Stimulated activated CD4-positive, alpha-beta T cell treated with anti-CD3 and anti-CD28 coated beads, Interleukin-1b, Interleukin-23, amount 100 ng/mL, for 1 hour (primary cell): ENCODE results near the gene VEGFB.

Experiments
- DNase-seq, 2 donors: peaks; one replicate each; pipeline ENCODE4 v3.0.0-alpha.2; 2020; ENCODE audit warnings: low read depth in 2 of 2

The VEGFB gene

DNA sequence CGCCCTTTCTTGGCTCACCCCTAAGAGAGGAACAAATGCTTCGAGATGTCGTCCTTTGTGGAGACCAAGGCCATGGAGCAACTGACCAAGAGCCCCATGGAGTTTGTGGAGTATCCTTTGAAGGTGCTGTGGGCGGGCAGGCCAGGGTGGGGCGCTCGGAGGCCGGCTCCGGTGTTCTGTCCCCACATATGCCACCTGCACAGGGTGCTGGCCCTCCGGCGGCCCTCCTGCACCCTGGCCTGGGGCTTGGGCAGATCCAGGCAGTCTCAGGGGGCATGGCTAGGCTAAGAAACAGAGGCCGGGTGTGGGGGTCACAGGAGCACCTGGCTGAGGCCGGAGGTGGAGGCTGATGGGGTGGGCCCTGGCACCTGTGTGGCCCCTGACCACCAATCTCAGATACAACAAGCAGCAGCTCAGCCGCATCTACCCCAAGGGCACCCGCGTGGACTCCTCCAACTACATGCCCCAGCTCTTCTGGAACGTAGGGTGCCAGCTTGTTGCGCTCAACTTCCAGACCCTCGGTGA, 27.2 kb downstream of the VEGFB start:
- DNase-seq = no peak

DNA sequence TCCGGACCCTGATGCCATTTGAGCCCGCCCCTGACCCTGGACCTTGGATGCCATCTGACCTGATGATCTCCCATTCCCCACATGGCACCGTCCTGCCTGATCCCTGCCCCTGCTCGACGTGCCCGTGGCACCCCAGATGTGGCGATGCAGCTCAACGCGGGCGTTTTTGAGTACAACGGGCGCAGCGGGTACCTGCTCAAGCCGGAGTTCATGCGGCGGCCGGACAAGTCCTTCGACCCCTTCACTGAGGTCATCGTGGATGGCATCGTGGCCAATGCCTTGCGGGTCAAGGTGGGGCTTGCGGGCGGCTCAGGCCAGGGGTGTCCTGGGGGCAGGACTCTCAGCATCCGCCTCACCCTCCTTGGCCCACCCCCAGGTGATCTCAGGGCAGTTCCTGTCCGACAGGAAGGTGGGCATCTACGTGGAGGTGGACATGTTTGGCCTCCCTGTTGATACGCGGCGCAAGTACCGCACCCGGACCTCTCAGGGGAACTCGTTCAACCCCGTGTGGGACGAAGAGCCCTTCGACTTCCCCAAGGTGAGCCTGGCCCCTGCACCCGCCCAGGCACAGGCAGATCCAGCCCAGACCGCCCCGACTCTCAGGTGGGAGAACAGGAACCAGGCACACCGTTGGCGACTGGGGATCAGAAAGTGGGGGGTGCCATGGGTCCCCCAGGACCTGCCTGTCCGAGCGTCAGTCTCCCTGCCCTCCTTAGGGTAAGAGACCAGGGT, 28.1 kb downstream of the VEGFB start:
- DNase-seq = no peak

DNA sequence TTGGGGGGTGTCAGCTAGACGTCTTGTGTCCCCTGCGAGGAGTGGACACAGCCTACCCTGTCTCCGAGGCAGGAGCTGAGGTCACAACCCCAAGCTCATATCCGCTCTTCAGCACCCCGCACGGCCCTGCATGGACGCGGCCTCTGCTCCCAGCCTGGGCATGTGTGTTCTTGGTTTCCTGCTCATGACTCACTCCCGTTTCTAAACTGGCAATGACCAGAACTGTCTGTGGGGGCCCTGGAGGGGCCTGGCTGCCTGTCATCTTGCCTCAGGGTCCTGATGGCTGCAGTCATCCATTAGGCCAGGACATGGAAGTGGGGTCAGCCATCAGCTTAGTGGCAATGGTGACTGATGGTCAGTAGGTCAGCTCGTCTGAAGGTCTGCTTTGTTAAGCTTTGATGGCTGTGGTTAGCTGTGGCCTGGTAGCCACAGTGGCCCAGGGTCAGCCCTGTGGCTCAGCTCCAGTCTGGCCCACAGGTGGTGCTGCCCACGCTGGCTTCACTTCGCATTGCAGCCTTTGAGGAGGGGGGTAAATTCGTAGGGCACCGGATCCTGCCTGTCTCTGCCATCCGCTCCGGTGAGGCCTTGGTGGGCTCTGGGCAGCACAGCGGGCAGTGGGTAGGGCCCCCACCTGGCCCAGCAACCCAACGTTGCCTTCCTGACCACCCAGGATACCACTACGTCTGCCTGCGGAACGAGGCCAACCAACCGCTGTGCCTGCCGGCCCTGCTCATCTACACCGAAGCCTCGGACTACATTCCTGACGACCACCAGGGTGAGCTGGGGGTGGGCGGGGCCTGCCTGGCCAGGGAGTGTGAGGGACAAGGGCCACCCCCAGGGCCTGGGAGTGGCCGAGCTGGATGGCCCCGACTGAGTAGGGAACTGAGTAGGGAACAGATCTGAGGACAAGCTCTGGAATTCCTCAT, 28.9 kb downstream of the VEGFB start:
- DNase-seq = no peak

DNA sequence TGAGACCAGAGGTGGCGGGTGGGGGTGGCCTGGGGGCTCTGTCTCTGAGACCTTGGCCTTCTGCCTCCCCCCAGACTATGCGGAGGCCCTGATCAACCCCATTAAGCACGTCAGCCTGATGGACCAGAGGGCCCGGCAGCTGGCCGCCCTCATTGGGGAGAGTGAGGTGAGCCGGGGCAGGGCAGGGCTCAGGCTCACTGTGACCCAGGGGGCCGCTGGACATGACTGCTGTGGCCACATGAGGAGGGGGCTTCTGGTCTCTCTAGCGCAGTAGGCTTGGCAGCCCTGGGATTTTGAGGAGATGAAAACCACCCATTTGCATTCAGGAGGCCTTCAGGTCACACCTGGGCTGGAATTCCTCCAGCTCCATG, 29.5 kb downstream of the VEGFB start:
- no peak for DNase-seq

DNA sequence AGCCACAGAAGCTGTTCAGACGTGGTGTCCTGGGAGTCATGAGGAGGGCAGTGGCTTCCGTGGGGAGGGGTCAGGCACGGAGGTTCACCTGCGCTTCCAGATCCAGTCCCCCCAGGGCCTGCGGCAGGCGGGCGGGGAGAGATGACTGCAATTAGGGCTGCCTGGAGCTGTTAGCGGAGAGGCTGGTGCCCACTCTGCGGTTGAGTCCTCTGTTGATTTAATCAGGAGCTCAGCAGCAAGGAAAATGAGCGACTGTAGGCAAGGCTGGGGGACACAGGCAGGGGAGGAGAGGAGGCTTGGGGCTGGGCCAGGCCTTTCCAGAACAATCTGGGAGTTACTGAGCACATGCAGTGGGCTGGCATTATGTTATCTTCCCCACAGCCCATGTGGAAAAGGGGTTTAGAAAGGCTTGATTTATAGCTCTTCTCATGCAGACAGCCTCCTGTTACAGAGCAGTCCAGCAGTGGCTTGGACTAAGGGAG, 30.0 kb downstream of the VEGFB start:
- no peak for DNase-seq

DNA sequence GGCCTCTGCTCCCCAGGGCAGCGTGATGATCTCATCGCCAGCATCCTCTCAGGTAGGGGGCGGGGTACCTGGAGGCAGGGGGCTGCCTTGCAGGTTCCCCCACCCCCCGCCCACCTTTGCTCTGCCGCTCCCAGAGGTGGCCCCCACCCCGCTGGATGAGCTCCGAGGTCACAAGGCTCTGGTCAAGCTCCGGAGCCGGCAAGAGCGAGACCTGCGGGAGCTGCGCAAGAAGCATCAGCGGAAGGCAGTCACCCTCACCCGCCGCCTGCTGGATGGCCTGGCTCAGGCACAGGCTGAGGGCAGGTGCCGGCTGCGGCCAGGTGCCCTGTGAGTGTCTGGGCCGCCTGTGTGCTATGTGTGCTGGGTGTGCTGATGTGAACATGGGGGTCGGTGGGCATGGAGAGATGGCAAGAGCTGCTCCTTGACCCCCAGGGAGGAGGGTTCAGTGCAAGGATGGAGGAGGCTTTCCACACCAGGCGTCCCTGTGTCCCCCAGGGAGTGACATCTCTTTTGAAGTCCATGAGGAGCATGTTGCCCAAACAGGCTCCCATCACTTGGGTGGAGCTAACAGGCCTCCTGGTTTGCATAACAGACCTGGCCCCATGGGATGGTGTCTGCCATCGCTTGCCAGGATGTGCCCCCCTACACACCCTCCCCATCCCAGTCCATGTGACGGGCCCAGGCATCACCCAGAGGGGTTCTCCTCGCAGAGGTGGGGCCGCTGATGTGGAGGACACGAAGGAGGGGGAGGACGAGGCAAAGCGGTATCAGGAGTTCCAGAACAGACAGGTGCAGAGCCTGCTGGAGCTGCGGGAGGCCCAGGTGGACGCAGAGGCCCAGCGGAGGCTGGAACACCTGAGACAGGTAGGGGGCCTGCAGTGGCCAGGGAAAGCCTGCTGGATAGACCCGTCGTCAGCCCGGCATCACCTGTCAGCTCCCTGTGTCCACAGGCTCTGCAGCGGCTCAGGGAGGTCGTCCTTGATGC, 31.1 kb downstream of the VEGFB start:
- no peak for DNase-seq

DNA sequence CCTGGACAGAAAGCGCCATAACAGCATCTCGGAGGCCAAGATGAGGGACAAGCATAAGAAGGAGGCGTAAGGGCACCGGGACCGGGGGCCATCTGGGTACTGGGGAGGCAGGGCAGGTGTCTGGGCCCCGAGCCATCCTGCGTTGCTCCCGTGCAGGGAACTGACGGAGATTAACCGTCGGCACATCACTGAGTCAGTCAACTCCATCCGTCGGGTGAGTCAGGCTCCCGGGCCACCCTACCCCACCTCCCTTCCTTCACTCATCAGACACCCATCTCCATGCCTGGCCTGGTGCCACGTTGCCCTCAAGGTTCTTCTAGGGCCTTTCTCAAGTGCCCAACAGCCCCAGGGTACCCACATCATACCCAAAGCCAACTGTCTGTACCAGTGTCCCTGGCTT, 32.0 kb downstream of the VEGFB start:
- DNase-seq = no peak

DNA sequence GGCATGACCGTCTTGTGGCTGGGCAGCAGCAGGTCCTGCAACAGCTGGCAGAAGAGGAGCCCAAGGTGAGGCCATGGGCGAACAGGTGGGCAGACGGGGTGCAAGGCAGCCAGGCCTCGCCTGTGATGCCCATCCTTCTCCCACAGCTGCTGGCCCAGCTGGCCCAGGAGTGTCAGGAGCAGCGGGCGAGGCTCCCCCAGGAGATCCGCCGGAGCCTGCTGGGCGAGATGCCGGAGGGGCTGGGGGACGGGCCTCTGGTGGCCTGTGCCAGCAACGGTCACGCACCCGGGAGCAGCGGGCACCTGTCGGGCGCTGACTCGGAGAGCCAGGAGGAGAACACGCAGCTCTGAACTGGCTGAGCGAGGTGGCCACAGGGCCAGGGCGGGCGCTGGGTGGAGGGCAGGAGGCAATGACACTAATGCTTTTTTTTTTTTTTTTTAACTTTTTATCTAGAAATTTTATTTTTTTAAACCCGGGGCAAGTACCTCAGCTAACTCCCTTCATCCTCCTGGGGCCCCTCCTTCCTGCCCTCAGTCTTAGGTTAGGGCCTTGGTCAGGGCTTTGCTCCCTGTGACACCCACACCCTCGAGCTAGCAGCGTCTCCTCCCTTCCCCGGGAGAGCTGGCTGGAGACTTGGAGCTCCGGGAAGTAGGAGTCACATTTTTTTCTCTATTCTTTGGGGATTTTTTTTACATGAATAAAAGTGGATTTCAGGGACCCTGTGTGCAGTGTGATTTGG, 33.0 kb downstream of the VEGFB start:
- no peak for DNase-seq

DNA sequence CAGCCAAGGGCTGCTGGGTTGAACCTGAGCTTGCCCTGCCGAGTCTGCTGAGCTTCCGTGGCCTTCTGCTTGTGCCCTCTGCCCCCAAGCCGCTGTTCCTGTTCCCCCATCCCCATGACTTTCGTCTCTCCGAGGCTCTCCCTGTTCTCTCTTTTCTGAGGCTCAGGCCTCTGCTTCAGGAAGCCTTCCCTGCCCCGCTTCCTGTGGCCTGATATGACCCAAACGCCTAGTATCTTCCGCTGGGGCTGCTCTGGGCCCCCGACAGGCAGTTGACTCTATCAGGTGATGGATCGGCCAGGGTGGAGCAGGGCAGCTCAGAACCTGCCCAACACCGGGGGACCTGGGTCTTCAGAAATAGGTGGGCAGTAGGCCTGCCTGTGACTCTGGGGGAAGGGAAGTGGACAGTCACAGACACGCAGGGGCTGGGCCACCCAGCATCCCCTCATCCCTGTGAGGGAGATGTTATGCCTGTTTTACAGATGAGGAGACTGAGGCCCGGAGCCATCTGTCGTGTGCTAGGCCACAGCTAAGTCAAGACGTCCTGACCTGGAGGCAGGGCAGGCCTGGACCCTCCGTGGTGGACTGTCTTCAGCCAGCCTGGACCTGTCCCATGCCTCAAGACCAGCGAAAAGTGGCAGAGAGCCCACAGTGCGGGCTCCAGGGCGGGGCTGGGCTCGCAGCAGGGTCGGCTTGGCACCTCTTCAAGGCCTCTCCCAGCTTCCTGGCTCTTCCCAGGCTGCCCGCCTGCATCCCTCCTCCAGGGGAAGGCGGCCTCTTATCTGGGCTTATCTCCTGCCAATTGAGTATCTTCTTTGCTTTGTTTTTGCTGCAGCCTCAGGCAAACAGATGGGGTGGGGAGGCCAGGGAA, 33.9 kb downstream of the VEGFB start:
- no peak for DNase-seq

DNA sequence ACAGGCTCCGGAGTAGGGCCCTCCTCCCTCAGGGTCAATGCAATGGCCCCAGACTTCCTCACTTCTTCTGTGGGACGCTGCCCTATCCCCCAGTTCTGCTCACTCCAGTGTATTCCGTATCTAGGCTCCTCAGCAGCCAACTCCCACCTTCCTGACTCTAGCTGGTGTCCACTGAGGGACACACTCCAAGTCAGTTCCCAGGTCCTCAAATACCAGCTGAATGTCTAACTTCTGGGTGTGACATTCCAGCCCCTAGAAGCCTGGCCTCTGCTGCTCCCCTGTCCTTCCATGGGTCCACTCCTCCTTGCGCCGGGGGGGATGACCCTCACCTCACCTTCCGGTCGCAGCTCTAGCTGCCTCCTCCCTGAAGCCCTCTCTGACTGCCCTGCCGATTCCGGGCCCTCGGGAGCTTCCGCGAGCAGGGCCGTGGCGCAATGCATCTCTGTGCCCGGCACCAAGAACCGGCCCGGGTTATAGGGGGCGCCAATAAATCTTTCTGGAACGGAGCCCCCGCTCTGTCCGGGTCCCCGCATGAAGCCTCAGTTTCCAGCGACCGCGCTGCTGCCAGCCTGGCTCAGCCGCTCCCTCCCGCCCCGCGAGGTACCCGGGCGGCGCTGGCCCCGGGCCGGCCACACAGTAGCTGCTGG, 34.6 kb downstream of the VEGFB start:
- peak in 1 of 2 donors; percentile 22 for DNase-seq

DNA sequence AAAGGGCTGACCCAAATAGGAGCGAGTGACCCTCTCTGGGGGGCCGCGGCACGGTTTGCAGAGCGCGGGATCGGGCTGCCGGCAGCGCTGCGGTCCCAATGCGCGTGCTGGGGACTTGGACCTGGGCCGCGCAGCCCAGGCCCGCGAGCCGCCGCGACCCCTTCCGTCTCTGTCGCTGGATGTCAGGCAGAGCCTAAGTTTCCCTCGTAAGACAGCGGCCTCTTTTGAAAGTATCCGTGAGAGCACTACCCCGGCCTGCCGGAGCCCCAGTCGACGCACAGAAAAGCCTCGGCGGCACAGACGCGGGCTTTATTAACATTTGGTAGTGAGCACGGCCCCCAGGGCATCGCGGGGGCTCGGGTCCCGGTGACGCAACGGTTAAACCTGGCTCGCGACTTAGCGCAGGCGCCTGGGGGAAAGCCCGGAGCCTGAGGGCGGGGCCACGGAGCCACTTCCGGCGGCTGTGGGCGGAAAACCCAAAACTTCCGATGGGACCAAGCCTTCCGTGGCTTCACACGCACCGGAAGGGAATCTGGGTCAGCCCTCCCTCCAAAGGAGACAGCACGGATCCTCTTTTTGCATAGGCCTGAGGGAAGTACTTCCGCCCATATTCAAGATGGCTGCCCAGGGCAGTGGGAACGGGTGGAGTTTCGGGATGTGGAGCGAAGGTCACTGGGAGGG, 35.3 kb downstream of the VEGFB start:
- DNase-seq = peak; percentile 91 to 97

DNA sequence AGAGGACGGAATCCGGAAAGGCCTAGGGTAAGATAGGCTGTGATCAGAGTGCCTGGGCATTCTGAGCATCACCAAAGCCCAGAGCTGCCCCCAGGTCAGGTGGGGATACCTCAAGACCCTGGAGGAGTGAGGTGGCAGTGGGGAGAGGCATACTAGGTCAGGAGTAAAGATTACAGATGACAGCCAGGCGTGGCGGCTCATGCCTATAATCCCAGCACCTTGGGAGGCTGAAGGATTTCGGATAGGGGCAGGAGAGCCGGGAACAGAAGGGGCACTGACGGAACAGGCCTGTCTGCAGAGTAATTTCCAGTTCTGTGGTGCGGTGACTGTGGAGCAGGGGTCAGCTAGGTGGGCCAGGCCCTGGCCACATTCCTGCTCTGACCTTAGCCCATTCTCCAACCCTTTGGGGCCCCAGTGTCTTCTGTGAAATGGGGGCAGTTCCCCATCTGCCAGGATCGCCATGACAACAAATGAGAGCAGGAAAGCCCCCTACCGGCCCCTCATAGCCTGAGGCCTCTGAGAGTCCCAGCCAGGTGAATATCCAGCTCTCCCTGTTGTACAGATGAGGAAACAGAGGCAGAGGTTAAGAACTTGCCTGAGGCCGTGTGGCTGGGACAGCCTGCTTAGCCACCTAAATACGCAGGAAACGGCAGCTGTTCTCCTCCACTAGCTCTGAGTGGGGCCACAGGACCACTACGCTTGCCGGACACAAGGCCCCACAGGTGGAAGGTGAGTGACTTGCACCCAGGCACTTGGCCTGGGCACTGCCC, 40.8 kb downstream of the VEGFB start:
- no peak for DNase-seq

DNA sequence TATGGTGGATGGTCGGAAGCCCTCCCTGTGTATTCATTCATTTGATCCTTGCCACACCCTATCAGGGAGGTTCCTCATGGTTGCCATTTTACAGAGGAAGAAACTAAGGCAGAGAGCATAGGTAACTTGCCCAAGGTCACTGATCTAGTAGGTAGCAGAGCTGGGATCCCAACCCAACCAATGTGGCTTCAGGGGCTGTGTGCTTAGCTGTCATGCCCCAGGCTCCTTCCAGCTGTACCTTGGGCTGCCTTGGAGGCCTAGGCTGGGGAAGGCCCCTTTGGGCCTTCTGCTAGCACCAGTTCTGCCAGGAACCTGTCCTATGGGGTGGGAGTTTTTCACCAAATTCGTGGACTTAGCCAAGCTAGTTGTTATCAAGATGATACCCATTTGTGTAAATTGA, 41.5 kb downstream of the VEGFB start:
- no peak for DNase-seq

DNA sequence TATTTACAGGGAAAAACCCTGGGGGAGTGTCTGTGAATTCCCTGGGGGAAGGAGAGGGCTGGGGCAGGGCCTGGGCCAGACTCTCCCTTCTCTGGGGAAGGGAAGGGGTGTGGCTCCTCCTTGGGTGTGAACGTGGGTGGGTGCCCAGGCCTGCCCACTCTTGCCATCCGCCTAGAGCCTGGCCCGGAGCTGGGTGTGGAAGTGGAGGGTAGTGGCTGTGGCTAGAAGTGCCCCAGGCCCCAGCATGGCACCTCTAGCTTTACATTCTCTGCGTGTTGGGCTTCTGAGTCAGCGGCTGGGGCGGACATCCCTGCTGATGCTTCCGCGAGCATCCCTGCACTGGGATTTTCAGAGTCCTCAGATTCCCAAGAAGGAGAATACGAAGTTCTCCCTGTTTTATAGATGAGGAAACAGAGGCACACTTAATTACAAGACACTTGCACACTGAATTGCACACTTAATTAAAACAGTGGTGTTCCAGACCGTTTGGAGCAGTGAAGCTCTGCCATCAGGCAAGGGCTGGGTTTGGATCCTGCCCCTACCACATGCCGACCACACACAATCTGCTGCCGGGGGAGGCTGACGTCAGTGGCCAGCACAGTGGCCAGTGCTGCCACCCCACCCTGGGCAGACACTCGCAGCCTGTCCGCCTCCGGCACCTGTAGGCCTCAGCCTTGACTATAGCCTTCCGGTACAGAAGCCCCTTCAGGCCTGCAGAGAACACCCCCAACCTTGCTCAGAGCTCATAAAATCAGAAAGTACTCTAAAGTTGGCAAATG, 42.5 kb downstream of the VEGFB start:
- no peak for DNase-seq

DNA sequence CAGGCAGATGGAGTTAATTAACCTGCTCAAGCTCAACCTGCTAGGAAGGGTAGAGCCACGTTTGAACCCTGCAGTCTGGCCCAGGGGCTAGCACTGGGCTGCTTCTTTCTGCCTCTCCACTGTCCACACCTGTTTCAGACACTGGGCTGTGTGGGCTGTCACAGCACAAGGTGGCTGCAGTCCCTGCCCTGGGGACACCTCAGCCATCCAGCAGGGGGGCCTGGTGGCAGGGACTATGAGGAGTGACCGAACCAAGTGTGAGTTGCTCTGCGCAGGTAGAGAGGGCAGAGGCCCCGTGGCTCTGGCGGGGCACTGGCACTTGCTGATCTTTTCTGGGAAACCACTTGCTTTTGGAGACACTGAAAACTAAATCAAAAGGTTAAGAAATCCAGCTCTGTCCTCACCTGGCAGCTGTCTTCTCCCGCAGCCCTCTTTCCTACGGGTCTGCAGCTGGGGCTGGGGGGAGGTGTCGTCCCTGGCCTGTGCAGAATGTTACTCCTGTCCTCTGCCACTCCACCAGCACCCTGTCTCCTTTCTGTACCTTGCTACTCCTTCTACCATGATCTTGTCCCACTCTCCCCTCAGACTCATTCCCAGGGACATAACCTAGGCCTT, 44.3 kb downstream of the VEGFB start:
- DNase-seq = no peak

DNA sequence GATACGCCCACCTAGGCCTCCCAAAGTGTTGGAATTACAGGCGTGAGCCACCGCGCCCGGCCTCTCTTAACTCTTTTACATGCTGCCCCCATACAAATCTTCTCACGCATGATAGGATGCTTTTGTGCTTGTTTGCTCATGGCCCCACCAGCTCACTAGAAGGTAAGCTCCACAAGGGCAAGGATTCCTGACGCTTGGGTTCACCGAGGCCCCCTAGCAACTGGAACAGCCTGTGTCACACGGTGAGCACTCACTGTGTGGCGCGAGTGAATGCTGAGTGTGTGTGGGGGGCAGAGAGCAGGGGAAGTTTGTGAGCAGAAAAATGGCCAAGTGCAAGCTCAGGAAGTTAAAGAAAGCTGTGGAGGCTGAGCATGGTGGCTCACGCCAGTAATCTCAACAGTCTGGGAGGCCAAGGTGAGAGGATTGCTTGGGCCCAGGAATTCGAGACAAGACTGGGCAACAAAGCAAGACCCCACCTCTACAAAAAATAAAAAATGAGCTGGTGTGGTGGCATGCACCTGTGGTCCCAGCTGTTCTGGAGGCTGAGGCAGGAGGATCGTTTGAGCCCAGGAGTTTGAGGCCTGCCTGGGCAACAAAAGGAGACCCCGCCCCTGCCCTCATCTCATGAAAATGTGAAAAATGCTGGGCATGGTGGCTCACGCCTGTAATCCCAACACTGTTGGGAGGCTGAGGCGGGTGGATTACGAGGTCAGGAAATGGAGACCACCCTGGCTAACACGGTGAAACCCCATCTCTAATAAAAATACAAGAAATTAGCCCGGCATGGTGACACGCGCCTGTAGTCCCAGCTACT, 47.8 kb downstream of the VEGFB start:
- DNase-seq = no peak
